Loucy (cell line): Measurements from ENCODE around the gene SYPL1.

Source experiments
- H2AFZ ChIP-seq: fragments of 200-600 bp; sonication (generic); 2 replicates; pipeline ENCODE4 v1.6.0; 2016; ENCODE audit warnings: antibody characterized with exemption, mild to moderate bottlenecking, low read length, moderate library complexity
- H3F3A ChIP-seq: fragments of 200-600 bp; 2 replicates; pipeline ENCODE4 v1.6.0; 2016; ENCODE audit warnings: antibody characterized with exemption, low read depth, mild to moderate bottlenecking
- H3K27me3 ChIP-seq: fragments of 200-600 bp; sonication (generic); 2 replicates; pipeline ENCODE4 v1.6.1; 2014; ENCODE audit warnings: low read length, mild to moderate bottlenecking; ENCODE audit not compliant: insufficient read depth, poor library complexity, severe bottlenecking
- H3K36me3 ChIP-seq: fragments of 200-600 bp; sonication (generic); 2 replicates; pipeline ENCODE4 v1.6.1; 2016; ENCODE audit warnings: low read length; ENCODE audit not compliant: insufficient read depth
- H3K4me1 ChIP-seq: fragments of 200-600 bp; sonication (generic); 2 replicates; pipeline ENCODE4 v1.5.1; 2014; ENCODE audit warnings: low read length, mild to moderate bottlenecking; ENCODE audit not compliant: insufficient read depth, poor library complexity, severe bottlenecking
- H3K4me2 ChIP-seq: fragments of 200-600 bp; sonication (generic); 2 replicates; pipeline ENCODE4 v1.6.0; 2014; ENCODE audit warnings: antibody characterized with exemption, low read length, low read depth, mild to moderate bottlenecking; ENCODE audit not compliant: poor library complexity, severe bottlenecking
- H3K4me3 ChIP-seq: fragments of 200-600 bp; sonication (generic); 2 replicates; pipeline ENCODE4 v1.5.1; 2014; ENCODE audit warnings: low read length, mild to moderate bottlenecking, mixed read lengths; ENCODE audit not compliant: poor library complexity, severe bottlenecking
- H3K79me2 ChIP-seq: fragments of 200-600 bp; sonication (generic); 2 replicates; pipeline ENCODE4 v1.6.1; 2014; ENCODE audit warnings: low read length; ENCODE audit not compliant: insufficient read depth
- H3K9ac ChIP-seq: fragments of 200-600 bp; sonication (generic); 2 replicates; pipeline ENCODE4 v1.6.0; 2014; ENCODE audit warnings: mild to moderate bottlenecking, low read depth, low read length, moderate library complexity; ENCODE audit not compliant: poor library complexity, severe bottlenecking
- H3K9me2 ChIP-seq: fragments of 200-600 bp; sonication (generic); replicated peaks from 2 replicates; pipeline ENCODE4 v1.6.1; 2016; ENCODE audit warnings: low read depth, low read length, mixed read lengths
- H3K9me3 ChIP-seq: fragments of 200-600 bp; sonication (generic); 2 replicates; pipeline ENCODE4 v1.6.1; 2014; ENCODE audit warnings: mild to moderate bottlenecking, antibody characterized with exemption, low read length, low read depth; ENCODE audit not compliant: insufficient read depth
- H4K20me1 ChIP-seq: fragments of 200-600 bp; sonication (generic); 2 replicates; pipeline ENCODE4 v1.6.0; 2014; ENCODE audit warnings: antibody characterized with exemption, low read length, mild to moderate bottlenecking; ENCODE audit not compliant: insufficient read depth, poor library complexity, severe bottlenecking
- CTCF ChIP-seq: fragments of 200-600 bp; sonication (generic); conservative IDR thresholded peaks from 2 replicates; pipeline ENCODE4 v1.5.1; 2014; ENCODE audit warnings: mild to moderate bottlenecking, antibody characterized with exemption, low read length
- EZH2phosphoT487 ChIP-seq: fragments of 200-600 bp; IDR thresholded peaks from 2 replicates; pipeline ENCODE4 v1.6.1; 2018; ENCODE audit warnings: antibody characterized with exemption, mild to moderate bottlenecking, moderate library complexity, borderline replicate concordance

The SYPL1 gene

GRCh38 chr7:106047184-106047583, 64.9 kb downstream of the SYPL1 start:
- Histone ChIP-seq H3K9ac (no peak overlapping the region), H3K4me2 (no peak overlapping the region), H3K36me3 (no peaks in the 10 kb centered on the region), H3F3A (no peaks in the 10 kb centered on the region), H2AFZ (no peak overlapping the region), H3K79me2 (no peaks in the 10 kb centered on the region), H3K27me3 (peaks cover 42% of the 10 kb centered on the region), H3K4me1 (peaks cover 4% of the 10 kb centered on the region), H3K9me2 (no peaks in the 10 kb centered on the region), H3K4me3 (no peak overlapping the region), H4K20me1 (no peaks in the 10 kb centered on the region), H3K9me3 (no peaks in the 10 kb centered on the region)
- TF ChIP-seq CTCF, result no peak

GRCh38 chr7:106045586-106045985, 66.5 kb downstream of the SYPL1 start:
- Histone ChIP-seq H3K4me3 (no peak overlapping the region), H3K4me2 (no peak overlapping the region), H3K9ac (no peak overlapping the region), H3K9me2 (no peaks in the 10 kb centered on the region), H3K79me2 (no peaks in the 10 kb centered on the region), H2AFZ (no peak overlapping the region), H4K20me1 (no peaks in the 10 kb centered on the region), H3K36me3 (no peaks in the 10 kb centered on the region), H3K27me3 (peaks cover 41% of the 10 kb centered on the region), H3K9me3 (no peaks in the 10 kb centered on the region), H3K4me1 (peaks cover 4% of the 10 kb centered on the region), H3F3A (no peaks in the 10 kb centered on the region)
- no peak for TF ChIP-seq EZH2phosphoT487
- no peak for TF ChIP-seq CTCF

- Histone ChIP-seq H3K4me1 (peaks cover 4% of the 10 kb centered on the region), H3K27me3 (peaks cover 41% of the 10 kb centered on the region)
Observed at GRCh38 chr7:106045139-106045538, 67.0 kb downstream of the SYPL1 start.

More at GRCh38 chr7:106045139-106045538, 67.0 kb downstream of the SYPL1 start:
- H4K20me1 ChIP-seq, result no peaks in the 10 kb centered on the region
- no peaks in the 10 kb centered on the region for H3K9me3 ChIP-seq
- H3K9me2 ChIP-seq, result no peaks in the 10 kb centered on the region
- H3K36me3 ChIP-seq, result no peaks in the 10 kb centered on the region
- no peak overlapping the region for H3K4me2 ChIP-seq
- no peak overlapping the region for H3K9ac ChIP-seq
- H3F3A ChIP-seq, result no peaks in the 10 kb centered on the region
- H2AFZ ChIP-seq, result no peak overlapping the region
- TF ChIP-seq EZH2phosphoT487 (no peak), CTCF (no peak)
- no peaks in the 10 kb centered on the region for H3K79me2 ChIP-seq
- no peak overlapping the region for H3K4me3 ChIP-seq
